Neural cell (in vitro differentiated cells): Measurements from ENCODE around the gene GUCY2F. TPM values are rescaled to one million over a fixed set of nuclear protein-coding genes. Genes with fewer than 3 reads are reported as not detected.

Experiments used
- H2AFZ ChIP-seq: fragments of 200-600, 300-800 bp; sonication (generic), shearing (Covaris generic); 2 replicates; pipeline ENCODE4 v1.6.0; 2014; ENCODE audit warnings: low read depth, mild to moderate bottlenecking, antibody characterized with exemption, low read length, moderate library complexity
- H3F3A ChIP-seq: fragments of 200-600 bp; shearing (Covaris generic); 2 replicates; pipeline ENCODE4 v1.6.1; 2016; ENCODE audit warnings: mild to moderate bottlenecking, moderate library complexity, mixed read lengths, antibody characterized with exemption, low read length; ENCODE audit not compliant: insufficient read depth, poor library complexity, severe bottlenecking
- H3K27ac ChIP-seq: fragments of 200-600, 300-800 bp; sonication (generic), shearing (Covaris generic); 2 replicates; pipeline ENCODE4 v1.5.1; 2014; ENCODE audit warnings: mild to moderate bottlenecking, low read length, moderate library complexity
- H3K27me3 ChIP-seq: fragments of 300-800, 200-600 bp; sonication (generic), shearing (Covaris generic); 2 replicates; pipeline ENCODE4 v1.6.0; 2014; ENCODE audit warnings: mild to moderate bottlenecking, low read depth, low read length, moderate library complexity; ENCODE audit not compliant: insufficient read depth
- H3K36me3 ChIP-seq: fragments of 300-800, 200-600 bp; sonication (generic), shearing (Covaris generic); 2 replicates; pipeline ENCODE4 v1.5.1; 2014; ENCODE audit warnings: mild to moderate bottlenecking, antibody characterized with exemption, low read length, moderate library complexity; ENCODE audit not compliant: insufficient read depth
- H3K4me2 ChIP-seq: fragments of 300-800, 200-600 bp; sonication (generic), shearing (Covaris generic); 2 replicates; pipeline ENCODE4 v1.6.0; 2014; ENCODE audit warnings: mild to moderate bottlenecking, low read length
- H3K4me3 ChIP-seq: fragments of 300-800, 200-600 bp; sonication (generic), shearing (Covaris generic); 2 replicates; pipeline ENCODE4 v1.5.1; 2014; ENCODE audit warnings: mild to moderate bottlenecking, low read length, moderate library complexity
- H3K79me2 ChIP-seq: fragments of 200-600 bp; shearing (Covaris generic); replicated peaks from 2 replicates; pipeline ENCODE4 v1.6.0; 2014; ENCODE audit warnings: mild to moderate bottlenecking, low read length, moderate library complexity; ENCODE audit not compliant: insufficient read depth
- H3K9ac ChIP-seq: fragments of 300-800, 200-600 bp; sonication (generic), shearing (Covaris generic); 2 replicates; pipeline ENCODE4 v1.6.1; 2016; ENCODE audit warnings: mild to moderate bottlenecking, low read length, mixed read lengths
- H3K9me2 ChIP-seq: fragments of 200-600 bp; shearing (Covaris generic); 2 replicates; pipeline ENCODE4 v1.6.1; 2016; ENCODE audit warnings: mild to moderate bottlenecking, low read length, mixed read lengths; ENCODE audit not compliant: insufficient read depth
- H3K9me3 ChIP-seq: fragments of 200-600, 300-800 bp; sonication (generic), shearing (Covaris generic); 2 replicates; pipeline ENCODE4 v1.6.1; 2016; ENCODE audit warnings: mild to moderate bottlenecking, mixed run types, low read length, moderate library complexity, mixed read lengths
- H4K20me1 ChIP-seq: fragments of 200-600 bp; shearing (Covaris generic); 2 replicates; pipeline ENCODE4 v1.6.1; 2016; ENCODE audit warnings: mild to moderate bottlenecking, mixed run types; ENCODE audit not compliant: insufficient read depth
- EP300 ChIP-seq: fragments of 450-650 bp; conservative IDR thresholded peaks from 2 replicates; pipeline ENCODE4 v1.6.1; 2014; ENCODE audit warnings: antibody characterized with exemption, mild to moderate bottlenecking, moderate library complexity; ENCODE audit not compliant: poor library complexity, severe bottlenecking
- EZH2 ChIP-seq: fragments of 200-600, 300-800 bp; shearing (Covaris generic), sonication (generic); IDR thresholded peaks from 2 replicates; pipeline ENCODE4 v1.6.1; 2014; ENCODE audit warnings: antibody characterized with exemption, low read length, borderline replicate concordance, mild to moderate bottlenecking; ENCODE audit not compliant: insufficient read depth, poor library complexity, severe bottlenecking
- MXI1 ChIP-seq: fragments of 450-650 bp; conservative IDR thresholded peaks from 2 replicates; pipeline ENCODE4 v1.6.1; 2014; ENCODE audit warnings: antibody characterized with exemption, mild to moderate bottlenecking; ENCODE audit not compliant: poor library complexity, severe bottlenecking
- POLR2AphosphoS5 ChIP-seq: IDR thresholded peaks from 2 replicates; pipeline ENCODE4 v1.6.1; 2012
- RAD21 ChIP-seq: fragments of 450-650 bp; conservative IDR thresholded peaks from 2 replicates; pipeline ENCODE4 v1.6.1; 2014; ENCODE audit warnings: antibody characterized with exemption, mild to moderate bottlenecking, moderate library complexity
- SMC3 ChIP-seq: fragments of 450-650 bp; conservative IDR thresholded peaks from 2 replicates; pipeline ENCODE4 v1.6.1; 2014; ENCODE audit warnings: antibody characterized with exemption, mild to moderate bottlenecking, moderate library complexity; ENCODE audit not compliant: poor library complexity
- TAF1 ChIP-seq: IDR thresholded peaks from 2 replicates; pipeline ENCODE4 v1.6.1; 2012; ENCODE audit warnings: low read depth
- polyA plus RNA-seq: library from polyadenylated mRNA; depleted of rRNA; stranded (reverse); fragments of >200 nt; gene quantifications from 2 replicates; pipeline ENCODE4 v1.2.3, GENCODE V29; 2014
- TF ChIP-seq, protein P1 (sequence below): fragments of 450-650 bp; IDR thresholded peaks from 2 replicates; pipeline ENCODE4 v1.5.1; 2014; ENCODE audit warnings: antibody characterized with exemption, mild to moderate bottlenecking, moderate library complexity; ENCODE audit not compliant: poor library complexity, severe bottlenecking
- TF ChIP-seq, protein P2 (sequence below): IDR thresholded peaks from 2 replicates; pipeline ENCODE4 v1.6.1; 2012; ENCODE audit warnings: borderline replicate concordance

GUCY2F gene
- polyA plus RNA-seq, 1 donor from 2014 or later, result not detected

- H3K36me3 ChIP-seq, result no peaks in the 10 kb centered on the region
- H3K9ac ChIP-seq, result no peak overlapping the region
- no peaks in the 10 kb centered on the region for H4K20me1 ChIP-seq
- no peaks in the 10 kb centered on the region for H3K79me2 ChIP-seq
- no peak overlapping the region for H3K27ac ChIP-seq
- H2AFZ ChIP-seq, result no peak overlapping the region
- H3K4me3 ChIP-seq, result no peak overlapping the region
- no peaks in the 10 kb centered on the region for H3K9me3 ChIP-seq
- H3F3A ChIP-seq, result no peaks in the 10 kb centered on the region
- no peaks in the 10 kb centered on the region for H3K27me3 ChIP-seq
- no peak overlapping the region for H3K4me2 ChIP-seq
- TF ChIP-seq, protein P1, sequence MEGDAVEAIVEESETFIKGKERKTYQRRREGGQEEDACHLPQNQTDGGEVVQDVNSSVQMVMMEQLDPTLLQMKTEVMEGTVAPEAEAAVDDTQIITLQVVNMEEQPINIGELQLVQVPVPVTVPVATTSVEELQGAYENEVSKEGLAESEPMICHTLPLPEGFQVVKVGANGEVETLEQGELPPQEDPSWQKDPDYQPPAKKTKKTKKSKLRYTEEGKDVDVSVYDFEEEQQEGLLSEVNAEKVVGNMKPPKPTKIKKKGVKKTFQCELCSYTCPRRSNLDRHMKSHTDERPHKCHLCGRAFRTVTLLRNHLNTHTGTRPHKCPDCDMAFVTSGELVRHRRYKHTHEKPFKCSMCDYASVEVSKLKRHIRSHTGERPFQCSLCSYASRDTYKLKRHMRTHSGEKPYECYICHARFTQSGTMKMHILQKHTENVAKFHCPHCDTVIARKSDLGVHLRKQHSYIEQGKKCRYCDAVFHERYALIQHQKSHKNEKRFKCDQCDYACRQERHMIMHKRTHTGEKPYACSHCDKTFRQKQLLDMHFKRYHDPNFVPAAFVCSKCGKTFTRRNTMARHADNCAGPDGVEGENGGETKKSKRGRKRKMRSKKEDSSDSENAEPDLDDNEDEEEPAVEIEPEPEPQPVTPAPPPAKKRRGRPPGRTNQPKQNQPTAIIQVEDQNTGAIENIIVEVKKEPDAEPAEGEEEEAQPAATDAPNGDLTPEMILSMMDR, result no peak
- TF ChIP-seq TAF1, result no peak
- no peak for TF ChIP-seq SMC3
- no peak for TF ChIP-seq MXI1
- no peak for TF ChIP-seq POLR2AphosphoS5
- TF ChIP-seq, protein P2, sequence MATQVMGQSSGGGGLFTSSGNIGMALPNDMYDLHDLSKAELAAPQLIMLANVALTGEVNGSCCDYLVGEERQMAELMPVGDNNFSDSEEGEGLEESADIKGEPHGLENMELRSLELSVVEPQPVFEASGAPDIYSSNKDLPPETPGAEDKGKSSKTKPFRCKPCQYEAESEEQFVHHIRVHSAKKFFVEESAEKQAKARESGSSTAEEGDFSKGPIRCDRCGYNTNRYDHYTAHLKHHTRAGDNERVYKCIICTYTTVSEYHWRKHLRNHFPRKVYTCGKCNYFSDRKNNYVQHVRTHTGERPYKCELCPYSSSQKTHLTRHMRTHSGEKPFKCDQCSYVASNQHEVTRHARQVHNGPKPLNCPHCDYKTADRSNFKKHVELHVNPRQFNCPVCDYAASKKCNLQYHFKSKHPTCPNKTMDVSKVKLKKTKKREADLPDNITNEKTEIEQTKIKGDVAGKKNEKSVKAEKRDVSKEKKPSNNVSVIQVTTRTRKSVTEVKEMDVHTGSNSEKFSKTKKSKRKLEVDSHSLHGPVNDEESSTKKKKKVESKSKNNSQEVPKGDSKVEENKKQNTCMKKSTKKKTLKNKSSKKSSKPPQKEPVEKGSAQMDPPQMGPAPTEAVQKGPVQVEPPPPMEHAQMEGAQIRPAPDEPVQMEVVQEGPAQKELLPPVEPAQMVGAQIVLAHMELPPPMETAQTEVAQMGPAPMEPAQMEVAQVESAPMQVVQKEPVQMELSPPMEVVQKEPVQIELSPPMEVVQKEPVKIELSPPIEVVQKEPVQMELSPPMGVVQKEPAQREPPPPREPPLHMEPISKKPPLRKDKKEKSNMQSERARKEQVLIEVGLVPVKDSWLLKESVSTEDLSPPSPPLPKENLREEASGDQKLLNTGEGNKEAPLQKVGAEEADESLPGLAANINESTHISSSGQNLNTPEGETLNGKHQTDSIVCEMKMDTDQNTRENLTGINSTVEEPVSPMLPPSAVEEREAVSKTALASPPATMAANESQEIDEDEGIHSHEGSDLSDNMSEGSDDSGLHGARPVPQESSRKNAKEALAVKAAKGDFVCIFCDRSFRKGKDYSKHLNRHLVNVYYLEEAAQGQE, result no peak
- TF ChIP-seq EP300, result no peak
- no peak for TF ChIP-seq EZH2
- no peak for TF ChIP-seq RAD21
- no peaks in the 10 kb centered on the region for H3K9me2 ChIP-seq
These were observed 3.0 kb upstream of the GUCY2F start for GRCh38 chrX:109484886-109485285.

DNA sequence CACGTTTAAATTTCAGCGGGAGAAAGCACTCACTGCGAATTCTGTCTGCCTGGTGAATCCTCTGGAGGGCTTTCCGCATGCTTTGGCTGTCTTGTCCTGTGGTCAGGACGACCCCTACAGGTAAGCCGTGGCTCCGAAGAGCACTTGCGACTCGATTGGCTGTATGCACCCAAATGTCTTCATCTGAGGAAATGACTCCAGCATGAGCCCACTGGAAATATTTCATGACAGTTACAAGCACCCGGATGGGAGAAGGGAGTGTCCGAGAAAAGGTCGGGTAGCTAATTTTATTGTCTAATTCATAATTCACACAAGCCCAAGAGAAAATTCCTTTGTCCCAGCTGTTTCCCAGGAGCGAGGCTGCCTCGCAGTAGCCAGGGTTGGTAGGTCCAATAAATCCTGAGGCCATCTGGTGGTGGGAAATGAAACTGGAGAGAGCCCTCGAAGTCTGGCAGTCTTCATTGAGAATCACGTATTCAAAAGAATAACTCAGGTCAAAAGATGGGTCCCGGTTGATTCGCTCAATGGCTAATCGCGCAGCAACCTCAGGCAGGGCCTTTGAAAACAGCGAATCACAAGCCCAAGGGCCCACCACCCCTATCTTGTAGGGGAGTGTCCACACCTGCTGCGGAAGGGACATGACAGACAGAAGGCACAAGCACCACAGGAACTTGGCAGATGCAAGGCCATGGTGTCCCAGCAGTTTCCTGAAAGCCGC is 6.6 kb downstream of the GUCY2F start:
- Histone ChIP-seq H3K27ac (no peak overlapping the region), H3K27me3 (no peaks in the 10 kb centered on the region), H3K4me3 (peak overlapping the region; percentile 54), H3F3A (no peaks in the 10 kb centered on the region), H2AFZ (no peak overlapping the region), H3K9me3 (no peaks in the 10 kb centered on the region), H3K36me3 (no peaks in the 10 kb centered on the region), H4K20me1 (no peaks in the 10 kb centered on the region), H3K79me2 (no peaks in the 10 kb centered on the region), H3K9me2 (no peaks in the 10 kb centered on the region), H3K4me2 (no peak overlapping the region), H3K9ac (peak overlapping the region; percentile 36)
- TF ChIP-seq EZH2 (no peak), RAD21 (peak; percentile 70), POLR2AphosphoS5 (no peak), EP300 (no peak), SMC3 (peak; percentile 82), TAF1 (no peak), MXI1 (peak; percentile 49)
- TF ChIP-seq, protein P1, result peak; percentile 84
- TF ChIP-seq, protein P2, result no peak
